Measurements from ENCODE around the gene TMEM205. TPM values are rescaled to one million over a fixed set of nuclear protein-coding genes. Genes with fewer than 3 reads are reported as not detected.

The TMEM205 gene
- total RNA-seq: 97.9 and 112 TPM in 2 replicates

GRCh38 chr19:11346104-11346940 is at the start of gene TMEM205, which contains the start of gene CCDC159:
Gene TMEM205, minus strand, starts transcription at chr19:11346268. Its CDS starts 649 bp downstream, at chr19:11345619.
Gene CCDC159, plus strand, starts transcription at chr19:11346519. Its CDS starts 88 bp downstream, at chr19:11346607.

GRCh38 chr19:11374433-11375142 is 28.5 kb upstream of the TMEM205 start, which contains the start of gene SWSAP1:
Gene SWSAP1, plus strand, starts transcription at chr19:11374666. Its CDS starts 15 bp downstream, at chr19:11374681.

GRCh38 chr19:11355160-11356073 is 9.3 kb upstream of the TMEM205 start, which contains the start of gene PLPPR2:
Gene PLPPR2, plus strand, starts transcription at chr19:11355432. Its CDS starts 2,242 bp downstream, at chr19:11357674.

GRCh38 chr19:11339254-11340098 is 6.6 kb downstream of the TMEM205 start, which contains the start of gene RAB3D:
Gene RAB3D, minus strand, starts transcription at chr19:11339657. Its CDS starts 2,258 bp downstream, at chr19:11337399.

GRCh38 chr19:11295665-11296245 is 50.3 kb downstream of the TMEM205 start, which contains the start of gene TSPAN16:
Gene TSPAN16, plus strand, starts transcription at chr19:11296160. Its CDS starts 138 bp downstream, at chr19:11296298.

Other genes starting within 250 kb of the TMEM205 start
- 53.2 and 79.5 TPM in 2 replicates for gene SPC24, start 190.5 kb downstream of the TMEM205 start, total RNA-seq
- gene KANK2, start 148.7 kb downstream of the TMEM205 start, total RNA-seq: 53.1 and 70.1 TPM in 2 replicates
- not detected in 2 replicates for gene ANGPTL8, start 106.6 kb downstream of the TMEM205 start, total RNA-seq
- gene DOCK6, start 83.7 kb downstream of the TMEM205 start, total RNA-seq: 113 and 160 TPM in 2 replicates
- gene TSPAN16, start 50.1 kb downstream of the TMEM205 start, total RNA-seq: not detected in 2 replicates
- gene RAB3D, start 6.6 kb downstream of the TMEM205 start, total RNA-seq: 44.4 and 51.0 TPM in 2 replicates
- 7.6 and 9.6 TPM in 2 replicates for gene CCDC159, start 251 bp upstream of the TMEM205 start, total RNA-seq
- gene PLPPR2, start 9.2 kb upstream of the TMEM205 start, total RNA-seq: 10.0 and 11.3 TPM in 2 replicates
- gene SWSAP1, start 28.4 kb upstream of the TMEM205 start, total RNA-seq: 0.80 and 1.2 TPM in 2 replicates
- 7.7 and 9.0 TPM in 2 replicates for gene EPOR, start 38.0 kb upstream of the TMEM205 start, total RNA-seq
- gene RGL3, start 73.0 kb upstream of the TMEM205 start, total RNA-seq: 2.9 and 3.9 TPM in 2 replicates
- 0.50 TPM in 1 of 2 replicates, not detected in the other for gene ODAD3, start 88.9 kb upstream of the TMEM205 start, total RNA-seq
- gene PRKCSH, start 89.4 kb upstream of the TMEM205 start, total RNA-seq: 120 and 121 TPM in 2 replicates
- gene ELAVL3, start 134.8 kb upstream of the TMEM205 start, total RNA-seq: not detected in 2 replicates
- gene ZNF653, start 159.6 kb upstream of the TMEM205 start, total RNA-seq: 3.9 and 4.0 TPM in 2 replicates
- 25.7 and 31.1 TPM in 2 replicates for gene ECSIT, start 182.9 kb upstream of the TMEM205 start, total RNA-seq
- gene CNN1, start 192.6 kb upstream of the TMEM205 start, total RNA-seq: 0.13 TPM in 1 of 2 replicates, not detected in the other
- 25.1 and 27.8 TPM in 2 replicates for gene ELOF1, start 213.0 kb upstream of the TMEM205 start, total RNA-seq
- gene ACP5, start 231.4 kb upstream of the TMEM205 start, total RNA-seq: not detected in 2 replicates

Data from thoracic aorta endothelial cell (primary cell).